H1 (cell line): ENCODE results near the gene HES7. TPM values are rescaled to one million over a fixed set of nuclear protein-coding genes. Genes with fewer than 3 reads are reported as not detected.
A peak's percentile ranks its signal among the peaks of the same experiment; 100 is the strongest.

Experiments
- CTCF ChIA-PET: fragments of 300-600 bp; sonication (Branson Sonifier 250); formaldehyde crosslinking; loops from one replicate; lab custom pipeline; 2021; ENCODE audit not compliant: partially characterized antibody; lab: Charles Lee
- POLR2A ChIA-PET: fragments of 300-600 bp; sonication (Branson Sonifier 250); formaldehyde crosslinking; loops from one replicate; lab custom pipeline; 2021; ENCODE audit warnings: inconsistent platforms; ENCODE audit not compliant: partially characterized antibody; lab: Charles Lee
- DNase-seq, 2 experiments: peaks; one replicate each; pipeline versions ENCODE4 v3.0.0 to v3.0.0-alpha.2; 2010 to 2022; ENCODE audit warnings: low spot score in 2 of 2, low read depth in 1 of 2, mixed read lengths in 1 of 2
- FAIRE-seq: peaks from 2 replicates; lab custom pipeline; 2011; peaks lifted over from hg19 to GRCh38; lab: Jason Lieb, UNC
- H2AFZ ChIP-seq: 2 replicates; pipeline ENCODE4 v1.8.1; 2012; ENCODE audit warnings: low read length, inconsistent platforms
- H2AK5ac ChIP-seq: 2 replicates; pipeline ENCODE4 v1.6.1; 2013; ENCODE audit warnings: low read depth, low read length
- H2BK120ac ChIP-seq: replicated peaks from 2 replicates; pipeline ENCODE3; 2013; ENCODE audit warnings: low read depth, low read length, inconsistent platforms
- H2BK12ac ChIP-seq: 2 replicates; pipeline ENCODE4 v1.6.1; 2013; ENCODE audit warnings: low read depth, low read length
- H2BK15ac ChIP-seq: 2 replicates; pipeline ENCODE4 v1.6.1; 2013; ENCODE audit warnings: low read length
- H2BK20ac ChIP-seq: 2 replicates; pipeline ENCODE4 v1.6.1; 2013; ENCODE audit warnings: low read length
- H2BK5ac ChIP-seq: 2 replicates; pipeline ENCODE4 v1.6.1; 2013; ENCODE audit warnings: low read depth, low read length
- H3K14ac ChIP-seq: 2 replicates; pipeline ENCODE4 v1.6.1; 2013; ENCODE audit warnings: inconsistent platforms; ENCODE audit not compliant: insufficient read length
- H3K18ac ChIP-seq: 2 replicates; pipeline ENCODE4 v1.6.1; 2013; ENCODE audit warnings: low read length; ENCODE audit errors: extremely low read depth
- H3K23ac ChIP-seq: 2 replicates; pipeline ENCODE4 v1.6.1; 2013; ENCODE audit warnings: inconsistent platforms; ENCODE audit not compliant: insufficient read length
- H3K23me2 ChIP-seq: 2 replicates; pipeline ENCODE4 v1.6.1; 2013; ENCODE audit warnings: low read depth, low read length
- H3K27ac ChIP-seq: 2 replicates; pipeline ENCODE4 v1.6.1; 2011; ENCODE audit warnings: low read depth, low read length, inconsistent platforms
- H3K27me3 ChIP-seq, 4 experiments: replicated peaks in 1 of 4; 1 replicate in 1 of 4; 2 replicates in 3 of 4; pipeline versions ENCODE4 v1.6.1 to v1.8.1; 2011 to 2013; ENCODE audit warnings: low read length in 3 of 4, mild to moderate bottlenecking in 3 of 4, inconsistent platforms in 2 of 4, mixed read lengths in 2 of 4, moderate library complexity in 1 of 4; ENCODE audit not compliant: control insufficient read depth in 3 of 4, insufficient read depth in 3 of 4; ENCODE audit errors: extremely low read depth in 1 of 4
- H3K36me3 ChIP-seq, 4 experiments: 2 replicates each; pipeline versions ENCODE4 v1.6.1 to v1.8.1; 2011 to 2013; ENCODE audit warnings: mild to moderate bottlenecking in 4 of 4, low read length in 3 of 4, moderate library complexity in 2 of 4, control low read depth in 1 of 4, inconsistent platforms in 1 of 4; ENCODE audit not compliant: insufficient read depth in 4 of 4, control insufficient read depth in 2 of 4
- H3K4ac ChIP-seq: replicated peaks from 2 replicates; pipeline ENCODE3; 2013; ENCODE audit warnings: low read length, low read depth, mixed read lengths, inconsistent platforms; ENCODE audit not compliant: insufficient read length
- H3K4me1 ChIP-seq, 4 experiments: replicated peaks in 1 of 4; 1 replicate in 1 of 4; 2 replicates in 3 of 4; pipeline versions ENCODE4 v1.6.1 to v1.8.1; 2011 to 2013; ENCODE audit warnings: low read length in 3 of 4, inconsistent platforms in 2 of 4, mixed read lengths in 1 of 4; ENCODE audit not compliant: insufficient read depth in 4 of 4, control insufficient read depth in 3 of 4
- H3K4me2 ChIP-seq, 2 experiments: 2 replicates each; pipeline versions ENCODE4 v1.6.1 to v1.8.1; 2011 to 2013; ENCODE audit warnings: low read depth in 2 of 2, low read length in 2 of 2, control low read depth in 1 of 2, inconsistent platforms in 1 of 2, mild to moderate bottlenecking in 1 of 2; ENCODE audit not compliant: insufficient read depth in 1 of 2
- H3K4me3 ChIP-seq, 4 experiments: fragments of 200-600, 300-600 bp in 1 of 4; sonication (generic), shearing (Covaris generic), sonication (Bioruptor Twin) in 1 of 4; 2 replicates each; pipeline versions ENCODE4 v1.5.1 to v1.8.1; 2011 to 2016; ENCODE audit warnings: low read length in 4 of 4, low read depth in 3 of 4, control low read depth in 2 of 4, inconsistent platforms in 2 of 4, mild to moderate bottlenecking in 2 of 4, mixed read lengths in 1 of 4, moderate library complexity in 1 of 4; ENCODE audit not compliant: insufficient read depth in 2 of 4; ENCODE audit errors: extremely low read depth in 1 of 4
- H3K56ac ChIP-seq: replicated peaks from 2 replicates; pipeline ENCODE3; 2013; ENCODE audit warnings: low read depth, mild to moderate bottlenecking, mixed read lengths, low read length, inconsistent platforms; ENCODE audit not compliant: insufficient read length
- H3K79me1 ChIP-seq: 2 replicates; pipeline ENCODE4 v1.6.1; 2013; ENCODE audit warnings: low read depth, low read length, control low read depth
- H3K79me2 ChIP-seq, 2 experiments: 2 replicates each; pipeline versions ENCODE4 v1.6.1 to v1.8.1; 2012 to 2013; ENCODE audit warnings: low read length in 2 of 2, mild to moderate bottlenecking in 2 of 2, inconsistent platforms in 1 of 2; ENCODE audit not compliant: insufficient read depth in 2 of 2, control insufficient read depth in 1 of 2
- H3K9ac ChIP-seq, 4 experiments: replicated peaks in 1 of 4; 1 replicate in 1 of 4; 2 replicates in 3 of 4; pipeline versions ENCODE4 v1.6.1 to v1.8.1; 2011 to 2013; ENCODE audit warnings: low read depth in 3 of 4, low read length in 3 of 4, control low read depth in 2 of 4, mild to moderate bottlenecking in 2 of 4, moderate library complexity in 2 of 4, inconsistent platforms in 1 of 4; ENCODE audit errors: extremely low read depth in 1 of 4
- H3K9me3 ChIP-seq, 2 experiments: 2 replicates each; pipeline versions ENCODE4 v1.6.1 to v1.8.1; 2012 to 2013; ENCODE audit warnings: mild to moderate bottlenecking in 2 of 2, moderate library complexity in 2 of 2, control low read depth in 1 of 2, inconsistent platforms in 1 of 2, low read depth in 1 of 2, low read length in 1 of 2, mixed read lengths in 1 of 2; ENCODE audit not compliant: insufficient read depth in 2 of 2
- H4K20me1 ChIP-seq, 2 experiments: replicated peaks in 1 of 2; 2 replicates each; pipeline versions ENCODE3 to v1.8.1; 2011 to 2013; ENCODE audit warnings: inconsistent platforms in 2 of 2, low read length in 2 of 2, mild to moderate bottlenecking in 1 of 2; ENCODE audit not compliant: insufficient read depth in 2 of 2, control insufficient read depth in 1 of 2
- H4K5ac ChIP-seq: 2 replicates; pipeline ENCODE4 v1.6.1; 2013; ENCODE audit warnings: low read length, low read depth, mixed read lengths, inconsistent platforms; ENCODE audit not compliant: insufficient read length
- H4K8ac ChIP-seq: 2 replicates; pipeline ENCODE4 v1.8.0; 2013; ENCODE audit warnings: mild to moderate bottlenecking, moderate library complexity, low read length, inconsistent platforms; ENCODE audit not compliant: insufficient read depth; ENCODE audit errors: extremely low read depth
- H4K91ac ChIP-seq: replicated peaks from 2 replicates; pipeline ENCODE3; 2013; ENCODE audit warnings: low read length, mixed read lengths, inconsistent platforms; ENCODE audit not compliant: insufficient read length
- BCL11A ChIP-seq, 2 experiments: IDR thresholded peaks; one replicate each; pipeline ENCODE4 v1.6.1; 2011; ENCODE audit warnings: low read depth in 2 of 2, low read length in 2 of 2, mild to moderate bottlenecking in 2 of 2
- BRCA1 ChIP-seq: IDR thresholded peaks from 2 replicates; pipeline ENCODE4 v1.6.1; 2012; ENCODE audit warnings: low read depth, low read length, improper control_type of control experiment
- CBX8 ChIP-seq: fragments of 300-800, 300-1000 bp; sonication (generic); IDR thresholded peaks from 2 replicates; pipeline ENCODE4 v1.7.1; 2016; ENCODE audit warnings: low read depth, low read length, borderline replicate concordance
- CHD1 ChIP-seq: IDR thresholded peaks from 2 replicates; pipeline ENCODE4 v1.6.1; 2012; ENCODE audit warnings: low read depth, low read length, improper control_type of control experiment
- GTF2F1 ChIP-seq: IDR thresholded peaks from 2 replicates; pipeline ENCODE4 v1.6.1; 2012; ENCODE audit warnings: low read depth, low read length, improper control_type of control experiment, borderline replicate concordance
- KDM4A ChIP-seq: IDR thresholded peaks from one replicate; pipeline ENCODE4 v1.7.1; 2012; ENCODE audit warnings: low read depth, mild to moderate bottlenecking, moderate library complexity, low read length, inconsistent platforms; ENCODE audit not compliant: severe bottlenecking
- NRF1 ChIP-seq: IDR thresholded peaks from 2 replicates; pipeline ENCODE4 v1.6.1; 2011; ENCODE audit warnings: mild to moderate bottlenecking, low read depth, low read length, improper control_type of control experiment
- PHF8 ChIP-seq: fragments of 200-600 bp; sonication (generic); conservative IDR thresholded peaks from 2 replicates; pipeline ENCODE4 v1.7.1; 2012; ENCODE audit warnings: low read depth, mild to moderate bottlenecking, inconsistent platforms, low read length, moderate library complexity
- RAD21 ChIP-seq, 2 experiments: IDR thresholded peaks in 1 of 2; conservative IDR thresholded peaks in 1 of 2; 2 replicates each; pipeline ENCODE4 v1.6.1; 2011; ENCODE audit warnings: low read depth in 2 of 2, low read length in 2 of 2, improper control_type of control experiment in 1 of 2, inconsistent platforms in 1 of 2, mild to moderate bottlenecking in 1 of 2, moderate library complexity in 1 of 2
- SIN3A ChIP-seq, 2 experiments: IDR thresholded peaks in 1 of 2; conservative IDR thresholded peaks in 1 of 2; 2 replicates each; pipeline ENCODE4 v1.6.1; 2011 to 2012; ENCODE audit warnings: low read length in 2 of 2, improper control_type of control experiment in 1 of 2, low read depth in 1 of 2, mild to moderate bottlenecking in 1 of 2
- SP1 ChIP-seq: IDR thresholded peaks from 2 replicates; pipeline ENCODE4 v1.6.1; 2011; ENCODE audit warnings: low read depth, low read length
- WGBS, 2 experiments: shearing (Covaris generic) in 1 of 2; methylation state at CpG; one replicate each; pipeline versions ENCODE4 v1.1.6 to v1.1.7; 2013 to 2015; ENCODE audit warnings: low lambda C conversion rate in 2 of 2, mixed read lengths in 2 of 2, inconsistent platforms in 1 of 2, low coverage in 1 of 2, missing lambda C conversion rate in 1 of 2; ENCODE audit not compliant: insufficient replicate concordance in 2 of 2, insufficient coverage in 1 of 2, insufficient read length in 1 of 2; ENCODE audit errors: extremely low coverage in 1 of 2, missing lambda C conversion rate in 1 of 2; 5-methylcytosine and 5-hydroxymethylcytosine counted together
- polyA plus RNA-seq, 7 experiments: library from polyadenylated mRNA; depleted of rRNA in 3 of 7; stranded (reverse) in 5 of 7; unstranded in 2 of 7; fragments of >200 nt in 5 of 7; fragments of 200-250 nt in 2 of 7; gene quantifications; 1 replicate in 5 of 7; 2 replicates in 1 of 7; 4 replicates in 1 of 7; pipeline versions ENCODE4 v1.2.1 to v1.2.3, GENCODE V29; 2011 to 2013; ENCODE audit warnings: missing spikeins in 2 of 7, mixed read lengths in 2 of 7
- total RNA-seq: library from RNA; stranded (reverse); fragmentation: NEBNext Ultra II Directional; extraction: Animal tissue kit (Norgen Biotek cat#: 25700); gene quantifications from 2 replicates; pipeline ENCODE4 v1.2.1, GENCODE V29; 2021

The HES7 gene
- total and polyA plus RNA-seq, 2 of the 8 experiments (the other 6 are each of a cell fraction or from before 2014, with no cell fraction given): 0.20 to 0.32 TPM

- DNase-seq (no peak), FAIRE-seq (no peak)
- CTCF ChIA-PET: interaction anchor here (0.6 to 10.3 kb wide), 6 partner anchors 13 to 187 kb away, joined by 3 to 133 read pairs (median 4); partner anchors contain the start of genes ALOXE3 and AURKB
- H3K4me3 ChIP-seq: peak overlapping the region; percentile 76 to 93 (median 85)
- peak overlapping the region in 3 of 4 experiments; percentile 86 to 98 (median 89); a peak in 6 of 7 replicates for H3K9ac ChIP-seq
- no peaks in the 10 kb centered on the region for H3K9me3 ChIP-seq
- H3K4me2 ChIP-seq: peak overlapping the region; percentile 96 to 100
- peak overlapping the region; percentile 96; the same call in 1 of the 2 replicates for H4K8ac ChIP-seq
- POLR2A ChIA-PET: interaction anchor here (1.0 to 15.7 kb wide), 13 partner anchors 8 to 469 kb away, joined by 3 to 289 read pairs (median 7); partner anchors contain the start of genes ALOXE3, BORCS6, CTC1 and HES7
- WGBS, 2 experiments: 12% methylated on average over 10 of the region's 11 CpGs; no CpG with 5 or more reads in 1 of the 2 experiments
- H2BK120ac ChIP-seq: no peak overlapping the region
- peak overlapping the region; percentile 91; the same call in 1 of the 2 replicates for H2BK12ac ChIP-seq
- H3K79me1 ChIP-seq: peaks cover 3% of the 10 kb centered on the region; the same call in 1 of the 2 replicates
- H3K56ac ChIP-seq: no peak overlapping the region
- H3K23me2 ChIP-seq: peaks cover 21% of the 10 kb centered on the region
- H3K79me2 ChIP-seq: no peaks in the 10 kb centered on the region; a peak in 1 of 4 replicates
- no peak overlapping the region for H2BK20ac ChIP-seq
- H3K18ac ChIP-seq: no peak overlapping the region; the same call in 1 of the 2 replicates
- H3K4me1 ChIP-seq: peaks cover 12 to 32% (median 19%) of the 10 kb centered on the region in 4 experiments
- H2AK5ac ChIP-seq: peak overlapping the region; percentile 93; the same call in 1 of the 2 replicates
- 0 out of 2 replicates have a peak overlapping the region, but pooled peaks have one; percentile 61 for H2BK15ac ChIP-seq
- H3K23ac ChIP-seq: no peak overlapping the region
- no peak overlapping the region for H4K91ac ChIP-seq
- no peak overlapping the region for H3K14ac ChIP-seq
- H2BK5ac ChIP-seq: peak overlapping the region; percentile 94; the same call in 1 of the 2 replicates
- H4K5ac ChIP-seq: no peak overlapping the region
- peak overlapping the region; percentile 57 for H3K4ac ChIP-seq
- peaks cover 2 to 4% of the 10 kb centered on the region in 2 experiments for H4K20me1 ChIP-seq
- H3K27me3 ChIP-seq: no peaks in the 10 kb centered on the region
- H3K27ac ChIP-seq: peak overlapping the region; percentile 89
- no peak overlapping the region for H2AFZ ChIP-seq
- H3K36me3 ChIP-seq: peaks cover 0 to 6% (median 1%) of the 10 kb centered on the region in 4 experiments; a peak in 4 of 8 replicates
- TF ChIP-seq NRF1 (no peak), SP1 (no peak), KDM4A (peak; percentile 49), PHF8 (peak; percentile 80), BRCA1 (no peak), GTF2F1 (no peak), RAD21 (IDR thresholded peaks at IDR 0.05 in 1 of 2, conservative IDR thresholded peaks at IDR 0.05 in 1 of 2; ENCODE audit: low read depth in 2 of 2, low read length in 2 of 2) (no peak), CHD1 (no peak), BCL11A (IDR thresholded peaks at IDR 0.05; ENCODE audit: low read depth in 2 of 2, low read length in 2 of 2) (no peak), CBX8 (no peak), SIN3A (conservative IDR thresholded peaks at IDR 0.05 in 1 of 2, IDR thresholded peaks at IDR 0.05 in 1 of 2; ENCODE audit: low read depth in 1 of 2, low read length in 2 of 2) (no peak)
These were observed 32.0 kb upstream of the HES7 start for GRCh38 chr17:8155996-8156245.
